WTC11 (cell line): ENCODE results near the gene RUNX2. TPM values are rescaled to one million over a fixed set of nuclear protein-coding genes. Genes with fewer than 3 reads are reported as not detected.
"Not testable (repeated sequence)": the region's sequence is repeated elsewhere in the genome, so short reads cannot be mapped to it uniquely, and the experiment has no call there.

ENCODE experiments used
- ATAC-seq: fragments of 200-7000 bp; cut with Tn5 transposase; 2 replicates; pipeline ENCODE4 v1.10.0; 2021; ENCODE audit warnings: mild to moderate bottlenecking, moderate library complexity
- CTCF ChIA-PET: fragments of 300-600 bp; sonication (Branson Sonifier 250); formaldehyde crosslinking; loops from one replicate; lab custom pipeline; 2021; ENCODE audit warnings: antibody characterized with exemption; lab: Charles Lee
- POLR2A ChIA-PET: fragments of 350-600 bp; sonication (Branson Sonifier 250); formaldehyde crosslinking; loops from one replicate; lab custom pipeline; 2021; ENCODE audit warnings: antibody characterized with exemption; lab: Charles Lee
- DNase-seq: peaks from one replicate; pipeline ENCODE4 v3.0.0; 2021; ENCODE audit warnings: low spot score
- H3K27ac Mint-ChIP-seq: 2 replicates; pipeline ENCODE4 v1.8.0; 2021; ENCODE audit warnings: mixed read lengths
- H3K27me3 Mint-ChIP-seq: 2 replicates; pipeline ENCODE4 v1.8.0; 2021; ENCODE audit warnings: low read depth, mild to moderate bottlenecking, moderate library complexity, mixed read lengths
- H3K36me3 Mint-ChIP-seq: 2 replicates; pipeline ENCODE4 v1.8.0; 2021; ENCODE audit warnings: mixed read lengths
- H3K4me1 Mint-ChIP-seq: 2 replicates; pipeline ENCODE4 v1.8.0; 2022; ENCODE audit warnings: mixed read lengths
- H3K4me3 Mint-ChIP-seq: 2 replicates; pipeline ENCODE4 v1.8.0; 2021; ENCODE audit warnings: mild to moderate bottlenecking, moderate library complexity, mixed read lengths
- H3K9me3 Mint-ChIP-seq: 2 replicates; pipeline ENCODE4 v1.8.0; 2021; ENCODE audit warnings: mixed read lengths
- CBFB ChIP-seq: sonication (generic); formaldehyde crosslinking; IDR thresholded peaks from 2 replicates; pipeline ENCODE4 v1.8.1; 2022; ENCODE audit warnings: mild to moderate bottlenecking, low read depth, missing genetic modification reagents
- CREB1 ChIP-seq: sonication (generic); formaldehyde crosslinking; IDR thresholded peaks from 2 replicates; pipeline ENCODE4 v1.8.0; 2023; ENCODE audit warnings: mild to moderate bottlenecking, missing genetic modification reagents
- CREM ChIP-seq: sonication (generic); formaldehyde crosslinking; IDR thresholded peaks from 2 replicates; pipeline ENCODE4 v1.8.1; 2022; ENCODE audit warnings: mild to moderate bottlenecking, missing genetic modification reagents, moderate library complexity
- ELF4 ChIP-seq: sonication (generic); formaldehyde crosslinking; IDR thresholded peaks from 2 replicates; pipeline ENCODE4 v1.8.1; 2022; ENCODE audit warnings: low read depth, mild to moderate bottlenecking, moderate library complexity, missing genetic modification reagents
- EMX1 ChIP-seq: fragments of 250-450 bp; sonication (Bioruptor Pico); IDR thresholded peaks from 2 replicates; pipeline ENCODE4 v1.8.0; 2021; ENCODE audit warnings: mild to moderate bottlenecking
- FOXJ3 ChIP-seq: sonication (generic); formaldehyde crosslinking; IDR thresholded peaks from 2 replicates; pipeline ENCODE4 v1.9.0; 2021; ENCODE audit warnings: missing genetic modification reagents, mild to moderate bottlenecking, borderline replicate concordance
- FOXK1 ChIP-seq: sonication (generic); formaldehyde crosslinking; IDR thresholded peaks from 2 replicates; pipeline ENCODE4 v1.8.0; 2022; ENCODE audit warnings: mild to moderate bottlenecking, moderate library complexity, missing genetic modification reagents
- FOXP1 ChIP-seq: sonication (generic); formaldehyde crosslinking; IDR thresholded peaks from 2 replicates; pipeline ENCODE4 v1.8.0; 2022; ENCODE audit warnings: missing genetic modification reagents, mild to moderate bottlenecking, moderate library complexity, borderline replicate concordance
- NFATC4 ChIP-seq: fragments of 250-450 bp; sonication (Bioruptor Pico); IDR thresholded peaks from 2 replicates; pipeline ENCODE4 v1.9.0; 2021; ENCODE audit warnings: mild to moderate bottlenecking
- OVOL2 ChIP-seq: fragments of 250-450 bp; sonication (Bioruptor Pico); IDR thresholded peaks from 2 replicates; pipeline ENCODE4 v1.9.0; 2021; ENCODE audit warnings: mild to moderate bottlenecking, borderline replicate concordance
- RELA ChIP-seq: sonication (generic); formaldehyde crosslinking; IDR thresholded peaks from 2 replicates; pipeline ENCODE4 v1.8.1; 2022; ENCODE audit warnings: missing genetic modification reagents, mild to moderate bottlenecking, borderline replicate concordance
- SMAD3 ChIP-seq: sonication (generic); formaldehyde crosslinking; IDR thresholded peaks from 2 replicates; pipeline ENCODE4 v1.8.0; 2022; ENCODE audit warnings: missing genetic modification reagents, mild to moderate bottlenecking, borderline replicate concordance
- SOX15 ChIP-seq: fragments of 250-450 bp; sonication (Bioruptor Pico); IDR thresholded peaks from 2 replicates; pipeline ENCODE4 v1.9.0; 2021; ENCODE audit warnings: mild to moderate bottlenecking
- SP1 ChIP-seq: sonication (generic); formaldehyde crosslinking; conservative IDR thresholded peaks from 2 replicates; pipeline ENCODE4 v1.8.1; 2022; ENCODE audit warnings: missing genetic modification reagents
- ZBTB21 ChIP-seq: sonication (generic); formaldehyde crosslinking; IDR thresholded peaks from 2 replicates; pipeline ENCODE4 v1.8.1; 2023; ENCODE audit warnings: mild to moderate bottlenecking, missing genetic modification reagents, borderline replicate concordance
- ZNF121 ChIP-seq: sonication (generic); formaldehyde crosslinking; IDR thresholded peaks from 2 replicates; pipeline ENCODE4 v1.8.0; 2023; ENCODE audit warnings: missing genetic modification reagents
- ZNF263 ChIP-seq: sonication (generic); formaldehyde crosslinking; IDR thresholded peaks from 2 replicates; pipeline ENCODE4 v1.8.1; 2022; ENCODE audit warnings: low read depth, mild to moderate bottlenecking, moderate library complexity, missing genetic modification reagents
- ZNF396 ChIP-seq: fragments of 250-450 bp; sonication (Bioruptor Pico); IDR thresholded peaks from 2 replicates; pipeline ENCODE4 v1.8.0; 2021; ENCODE audit warnings: mild to moderate bottlenecking, moderate library complexity, borderline replicate concordance
- total RNA-seq: library from RNA; stranded (reverse); gene quantifications from 3 replicates; pipeline ENCODE4 v1.2.3, GENCODE V29; 2021
- TF ChIP-seq, protein P1 (sequence below): fragments of 250-450 bp; sonication (Bioruptor Pico); conservative IDR thresholded peaks from 2 replicates; pipeline ENCODE4 v1.9.0; 2021; ENCODE audit warnings: mild to moderate bottlenecking
- TF ChIP-seq, protein P2 (sequence below): sonication (generic); formaldehyde crosslinking; IDR thresholded peaks from 2 replicates; pipeline ENCODE4 v1.8.1; 2022; ENCODE audit warnings: low read depth, mild to moderate bottlenecking, moderate library complexity, missing genetic modification reagents, borderline replicate concordance
- TF ChIP-seq, protein P3 (sequence below): fragments of 250-450 bp; sonication (Bioruptor Pico); IDR thresholded peaks from 2 replicates; pipeline ENCODE4 v1.9.0; 2021; ENCODE audit warnings: mild to moderate bottlenecking

RUNX2 gene
- total RNA-seq, 1 experiment from 2014 or later: 0.28 TPM

DNA sequence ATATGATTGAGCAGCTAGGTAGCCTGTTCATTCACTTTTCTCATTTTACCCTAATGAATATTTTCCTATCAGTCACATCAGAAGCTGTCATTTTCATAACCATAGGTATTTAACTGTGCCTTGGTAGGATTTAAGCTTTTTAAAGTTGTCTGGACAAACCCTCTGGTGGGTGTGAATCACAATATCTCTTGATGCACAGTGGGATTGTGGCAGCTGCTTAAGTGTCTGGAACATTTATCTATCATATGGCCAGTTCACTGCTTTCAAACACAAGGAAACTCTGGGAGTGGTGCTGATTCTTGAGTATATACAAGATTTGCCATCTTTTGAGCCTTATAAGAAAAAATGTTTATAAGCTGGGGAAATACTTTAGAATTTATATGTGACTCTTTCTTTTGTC lies 136.6 kb downstream of the RUNX2 start:
- Mint-ChIP-seq H3K9me3 (no peaks in the 10 kb centered on the region), H3K36me3 (no peaks in the 10 kb centered on the region)
- no peak for DNase-seq
- ATAC-seq: no peak
- CTCF ChIA-PET: interaction anchor here (1.1 to 1.3 kb wide), 2 partner anchors 36 to 989 kb away, joined by 3 to 5 read pairs; no protein-coding TSS in a partner anchor
- TF ChIP-seq FOXK1 (CRISPR knock-in tag): no peak
- TF ChIP-seq CREB1 (CRISPR knock-in tag): no peak
- TF ChIP-seq, all 79 proteins: peak for 0
- no peaks in the 10 kb centered on the region for H3K4me1 Mint-ChIP-seq
- H3K4me3 Mint-ChIP-seq: no peak overlapping the region
- H3K27me3 Mint-ChIP-seq: no peaks in the 10 kb centered on the region
- POLR2A ChIA-PET: no interaction called here
- H3K27ac Mint-ChIP-seq: no peak overlapping the region

DNA sequence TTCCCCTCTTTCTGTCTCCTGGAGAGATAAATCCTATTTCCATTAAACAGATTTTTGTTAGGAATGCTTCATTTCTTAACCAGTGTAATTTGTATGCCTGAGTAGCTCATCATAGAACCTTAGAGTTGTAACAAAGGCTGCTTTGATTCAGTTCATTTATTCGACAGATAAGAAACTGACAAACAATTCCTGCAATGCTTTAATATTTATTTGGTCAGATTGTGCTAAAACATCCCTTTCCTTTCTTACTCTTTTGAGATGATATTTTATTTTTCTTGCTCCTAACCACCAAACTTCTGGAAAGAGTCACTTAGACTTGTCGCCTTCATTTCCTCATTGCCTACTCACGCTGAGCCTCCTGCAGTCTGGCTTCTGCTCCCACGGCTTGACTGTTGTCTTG lies 138.6 kb downstream of the RUNX2 start:
- DNase-seq (no peak), ATAC-seq (no peak)
- Mint-ChIP-seq H3K36me3 (no peaks in the 10 kb centered on the region), H3K27me3 (no peaks in the 10 kb centered on the region), H3K9me3 (no peaks in the 10 kb centered on the region), H3K4me3 (no peak overlapping the region), H3K4me1 (no peaks in the 10 kb centered on the region), H3K27ac (no peak overlapping the region; the same call in 1 of the 2 replicates)
- ChIA-PET POLR2A (no interaction called here), CTCF (no interaction called here)
- TF ChIP-seq ZNF263 (CRISPR knock-in tag) (no peak), OVOL2 (CRISPR knock-in tag) (no peak), SMAD3 (CRISPR knock-in tag) (no peak), SP1 (CRISPR knock-in tag) (no peak), FOXJ3 (no peak), ZBTB21 (CRISPR knock-in tag) (no peak), RELA (CRISPR knock-in tag) (no peak), ELF4 (no peak), CREM (CRISPR knock-in tag) (no peak)
- TF ChIP-seq, protein P1, sequence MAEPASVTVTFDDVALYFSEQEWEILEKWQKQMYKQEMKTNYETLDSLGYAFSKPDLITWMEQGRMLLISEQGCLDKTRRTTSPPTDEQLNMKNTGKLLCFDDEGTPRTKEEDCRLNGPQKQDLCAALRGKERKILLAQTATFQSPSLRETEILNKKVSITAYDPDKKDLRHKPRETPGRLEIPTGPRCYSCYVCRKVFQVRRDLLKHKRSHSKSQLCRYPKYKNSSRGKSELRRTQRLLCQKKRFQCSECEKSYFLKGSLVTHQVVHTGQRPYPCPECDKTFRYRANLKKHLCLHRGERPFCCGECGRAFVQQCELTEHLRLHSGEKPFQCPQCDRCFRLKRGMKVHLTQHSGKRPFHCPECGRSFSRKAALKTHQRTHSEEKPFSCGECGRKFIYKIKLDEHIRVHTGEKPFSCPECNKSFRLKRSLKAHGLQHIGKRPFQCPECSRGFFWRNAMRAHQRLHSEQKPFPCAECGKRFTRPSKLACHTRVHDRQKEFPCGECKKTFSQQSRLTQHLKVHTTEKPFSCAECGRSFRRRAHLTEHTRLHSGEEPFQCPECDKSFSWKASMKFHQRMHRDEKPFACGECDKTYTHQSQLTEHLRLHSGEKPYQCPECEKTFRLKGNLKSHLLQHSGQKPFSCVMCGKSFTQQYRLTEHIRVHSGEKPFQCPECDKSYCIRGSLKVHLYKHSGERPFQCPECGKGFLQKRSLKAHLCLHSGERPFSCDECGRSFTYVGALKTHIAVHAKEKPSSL (CRISPR knock-in tag): no peak
- TF ChIP-seq, protein P2, sequence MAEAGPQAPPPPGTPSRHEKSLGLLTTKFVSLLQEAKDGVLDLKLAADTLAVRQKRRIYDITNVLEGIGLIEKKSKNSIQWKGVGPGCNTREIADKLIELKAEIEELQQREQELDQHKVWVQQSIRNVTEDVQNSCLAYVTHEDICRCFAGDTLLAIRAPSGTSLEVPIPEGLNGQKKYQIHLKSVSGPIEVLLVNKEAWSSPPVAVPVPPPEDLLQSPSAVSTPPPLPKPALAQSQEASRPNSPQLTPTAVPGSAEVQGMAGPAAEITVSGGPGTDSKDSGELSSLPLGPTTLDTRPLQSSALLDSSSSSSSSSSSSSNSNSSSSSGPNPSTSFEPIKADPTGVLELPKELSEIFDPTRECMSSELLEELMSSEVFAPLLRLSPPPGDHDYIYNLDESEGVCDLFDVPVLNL: no peak

DNA sequence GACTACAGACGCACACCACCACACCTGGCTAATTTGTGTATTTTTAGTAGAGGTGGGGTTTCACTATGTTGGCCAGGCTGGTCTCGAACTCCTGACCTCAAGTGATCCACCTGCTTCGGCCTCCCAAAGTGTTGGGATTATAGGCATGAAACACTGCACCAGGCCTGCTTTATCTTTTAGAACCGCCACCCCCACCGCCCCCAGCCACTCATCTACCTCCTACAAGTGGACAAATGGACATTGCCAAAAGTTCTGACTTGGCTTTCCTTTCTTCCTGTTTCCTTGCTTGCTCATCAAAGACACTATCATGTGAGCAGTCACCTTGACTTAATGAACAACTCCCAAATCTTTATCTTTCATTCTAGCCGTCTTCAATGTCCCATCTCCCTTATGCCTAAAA lies 139.3 kb downstream of the RUNX2 start:
- H3K9me3 Mint-ChIP-seq, H3K27me3 Mint-ChIP-seq, H3K4me1 Mint-ChIP-seq, DNase-seq, H3K4me3 Mint-ChIP-seq, ATAC-seq, H3K27ac Mint-ChIP-seq, CTCF ChIA-PET, H3K36me3 Mint-ChIP-seq, POLR2A ChIA-PET: not testable (repeated sequence)

DNA sequence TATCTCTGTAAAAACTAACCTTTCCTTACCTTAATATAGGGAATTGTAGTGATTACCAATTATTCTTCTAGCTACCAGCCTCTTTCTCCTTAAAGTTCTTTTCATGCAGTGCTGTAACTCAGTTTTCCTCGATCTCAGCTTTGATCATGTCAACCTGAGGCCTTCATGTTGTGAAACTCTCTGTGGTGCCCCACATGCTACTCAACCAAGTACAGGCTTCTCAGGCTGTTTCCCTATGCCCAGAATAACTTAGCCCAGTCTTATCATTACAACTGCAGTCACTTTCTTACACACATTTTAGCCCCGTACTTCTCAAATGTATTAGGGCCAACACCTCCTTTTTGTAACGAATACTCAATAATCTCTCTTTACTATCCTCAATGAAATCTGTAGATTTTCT lies 139.7 kb downstream of the RUNX2 start:
- no peaks in the 10 kb centered on the region for H3K36me3 Mint-ChIP-seq
- ChIA-PET POLR2A (no interaction called here), CTCF (no interaction called here)
- H3K4me1 Mint-ChIP-seq: peaks cover 5% of the 10 kb centered on the region
- ATAC-seq (no peak), DNase-seq (no peak)
- TF ChIP-seq SOX15 (CRISPR knock-in tag) (no peak), ZNF121 (CRISPR knock-in tag) (no peak), ELF4 (no peak), FOXP1 (CRISPR knock-in tag) (no peak), CBFB (CRISPR knock-in tag) (no peak), EMX1 (CRISPR knock-in tag) (no peak), ZNF396 (no peak), NFATC4 (CRISPR knock-in tag) (no peak)
- TF ChIP-seq, protein P3, sequence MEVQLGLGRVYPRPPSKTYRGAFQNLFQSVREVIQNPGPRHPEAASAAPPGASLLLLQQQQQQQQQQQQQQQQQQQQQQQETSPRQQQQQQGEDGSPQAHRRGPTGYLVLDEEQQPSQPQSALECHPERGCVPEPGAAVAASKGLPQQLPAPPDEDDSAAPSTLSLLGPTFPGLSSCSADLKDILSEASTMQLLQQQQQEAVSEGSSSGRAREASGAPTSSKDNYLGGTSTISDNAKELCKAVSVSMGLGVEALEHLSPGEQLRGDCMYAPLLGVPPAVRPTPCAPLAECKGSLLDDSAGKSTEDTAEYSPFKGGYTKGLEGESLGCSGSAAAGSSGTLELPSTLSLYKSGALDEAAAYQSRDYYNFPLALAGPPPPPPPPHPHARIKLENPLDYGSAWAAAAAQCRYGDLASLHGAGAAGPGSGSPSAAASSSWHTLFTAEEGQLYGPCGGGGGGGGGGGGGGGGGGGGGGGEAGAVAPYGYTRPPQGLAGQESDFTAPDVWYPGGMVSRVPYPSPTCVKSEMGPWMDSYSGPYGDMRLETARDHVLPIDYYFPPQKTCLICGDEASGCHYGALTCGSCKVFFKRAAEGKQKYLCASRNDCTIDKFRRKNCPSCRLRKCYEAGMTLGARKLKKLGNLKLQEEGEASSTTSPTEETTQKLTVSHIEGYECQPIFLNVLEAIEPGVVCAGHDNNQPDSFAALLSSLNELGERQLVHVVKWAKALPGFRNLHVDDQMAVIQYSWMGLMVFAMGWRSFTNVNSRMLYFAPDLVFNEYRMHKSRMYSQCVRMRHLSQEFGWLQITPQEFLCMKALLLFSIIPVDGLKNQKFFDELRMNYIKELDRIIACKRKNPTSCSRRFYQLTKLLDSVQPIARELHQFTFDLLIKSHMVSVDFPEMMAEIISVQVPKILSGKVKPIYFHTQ (CRISPR knock-in tag): no peak
- H3K27ac Mint-ChIP-seq: no peak overlapping the region
- H3K9me3 Mint-ChIP-seq: no peaks in the 10 kb centered on the region
- no peaks in the 10 kb centered on the region for H3K27me3 Mint-ChIP-seq
- H3K4me3 Mint-ChIP-seq: no peak overlapping the region
